T-helper 1 cell treated with Interleukin-12 subunit alpha and Interleukin-12 subunit beta and Interleukin-4 antibody, amounts not matched to agents 30 ng/mL and 1 ng/mL, for 36 hours (primary cell): ENCODE measurements around the gene GBP6. TPM values are rescaled to one million over a fixed set of nuclear protein-coding genes. Genes with fewer than 3 reads are reported as not detected.
"Not testable (repeated sequence)": the region's sequence is repeated elsewhere in the genome, so short reads cannot be mapped to it uniquely, and the experiment has no call there.

Source experiments
- intact Hi-C: fragments of 100-400 bp; cut with micrococcal nuclease; formaldehyde crosslinking; loops from one replicate; pipeline ENCODE4 v1.15.1; 2024
- total RNA-seq: library from RNA; stranded (reverse); gene quantifications from 2 replicates; pipeline ENCODE4 v1.2.3, GENCODE V29; 2022

The GBP6 gene, protein sequence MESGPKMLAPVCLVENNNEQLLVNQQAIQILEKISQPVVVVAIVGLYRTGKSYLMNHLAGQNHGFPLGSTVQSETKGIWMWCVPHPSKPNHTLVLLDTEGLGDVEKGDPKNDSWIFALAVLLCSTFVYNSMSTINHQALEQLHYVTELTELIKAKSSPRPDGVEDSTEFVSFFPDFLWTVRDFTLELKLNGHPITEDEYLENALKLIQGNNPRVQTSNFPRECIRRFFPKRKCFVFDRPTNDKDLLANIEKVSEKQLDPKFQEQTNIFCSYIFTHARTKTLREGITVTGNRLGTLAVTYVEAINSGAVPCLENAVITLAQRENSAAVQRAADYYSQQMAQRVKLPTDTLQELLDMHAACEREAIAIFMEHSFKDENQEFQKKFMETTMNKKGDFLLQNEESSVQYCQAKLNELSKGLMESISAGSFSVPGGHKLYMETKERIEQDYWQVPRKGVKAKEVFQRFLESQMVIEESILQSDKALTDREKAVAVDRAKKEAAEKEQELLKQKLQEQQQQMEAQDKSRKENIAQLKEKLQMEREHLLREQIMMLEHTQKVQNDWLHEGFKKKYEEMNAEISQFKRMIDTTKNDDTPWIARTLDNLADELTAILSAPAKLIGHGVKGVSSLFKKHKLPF
- total RNA-seq: 3.8 and 4.2 TPM in 2 replicates

DNA sequence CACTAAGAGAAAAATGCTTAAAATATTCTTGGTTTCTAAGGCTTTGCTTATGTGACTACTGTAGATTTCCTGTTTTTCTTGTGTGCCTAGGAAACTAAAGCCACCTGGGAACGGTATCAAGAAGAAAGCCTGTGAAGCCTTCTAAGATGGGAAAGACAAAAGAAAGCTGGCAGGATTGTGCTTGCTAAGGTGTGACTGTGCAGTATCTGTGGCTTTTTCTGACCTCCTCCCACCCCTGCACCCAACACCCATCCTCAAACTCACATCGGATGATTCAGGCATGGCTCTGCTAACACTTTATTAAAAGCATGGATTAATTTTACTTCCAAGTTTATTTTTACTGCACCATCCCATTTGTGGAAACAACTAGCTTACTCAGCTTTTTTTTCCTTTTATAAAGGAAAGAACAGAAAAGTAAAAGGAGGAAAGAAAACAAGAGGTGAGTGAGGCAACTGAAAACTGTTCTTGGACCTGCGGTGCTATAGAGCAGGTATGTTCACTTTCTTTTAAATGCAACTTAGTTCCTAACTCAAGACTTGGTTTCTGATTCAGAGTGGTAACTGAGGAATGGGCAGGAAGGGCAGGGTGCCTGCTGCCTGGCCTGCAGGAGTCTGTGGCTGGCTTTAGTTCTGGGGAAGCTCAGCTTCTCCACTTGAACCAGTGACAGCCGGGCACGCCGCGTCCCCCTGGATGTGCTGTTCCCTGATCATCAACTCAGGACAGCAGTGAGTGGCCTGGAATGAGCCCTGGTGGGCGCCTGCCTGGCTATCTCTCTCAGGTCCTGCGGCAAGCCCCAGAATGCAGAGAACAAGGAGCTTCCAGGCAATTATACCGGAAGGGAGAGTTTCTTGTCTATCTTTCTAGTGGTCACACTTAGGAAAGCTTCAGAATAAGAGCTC lies at the start of gene GBP6:
Gene GBP6 (plus strand): TSS at position 422 of the 899 bp plus-strand sequence. CDS start 4,493 bp downstream, outside the sequence.
- intact Hi-C loops: loop anchor here (1.0 to 5.0 kb wide), 7 partner anchors 15 to 243 kb away; partner anchors contain the start of gene GBP4

DNA sequence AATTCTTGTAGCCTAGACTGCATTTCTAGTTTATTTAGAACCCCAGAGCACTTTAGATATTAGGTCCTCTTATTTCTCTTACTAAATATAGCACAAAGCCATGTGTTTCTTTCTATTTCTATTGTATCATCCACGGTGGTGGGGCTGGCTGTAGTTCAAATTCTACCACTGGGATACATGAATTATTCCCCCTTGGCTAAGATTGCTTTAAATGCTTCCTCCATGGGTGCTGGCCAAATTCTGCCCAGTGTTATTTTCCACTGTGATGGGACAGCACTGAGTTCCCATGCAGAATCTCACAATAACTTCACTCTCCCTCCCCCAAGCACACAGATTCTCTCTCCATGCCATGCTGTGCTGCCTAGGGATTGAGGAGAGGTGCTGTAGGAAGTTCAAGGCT lies 41.5 kb upstream of the GBP6 start:
- intact Hi-C loops: no loop called here

DNA sequence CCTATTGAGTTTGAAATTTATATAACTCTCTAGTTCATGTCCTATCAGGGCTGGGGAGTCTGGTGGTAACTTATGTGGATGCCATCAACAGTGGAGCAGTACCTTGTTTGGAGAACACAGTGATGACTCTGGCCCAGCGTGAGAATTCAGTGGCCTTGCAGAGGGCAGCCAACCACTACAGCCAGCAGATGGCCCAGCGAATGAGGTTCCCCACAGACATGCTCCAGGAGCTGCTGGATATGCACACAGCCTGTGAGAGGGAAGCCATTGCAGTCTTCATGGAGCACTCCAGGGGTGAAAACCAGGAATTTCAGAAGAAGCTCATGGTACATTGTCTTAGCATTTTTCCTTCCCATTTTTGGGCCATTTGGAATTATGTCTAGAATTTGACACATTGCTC lies 32.0 kb upstream of the GBP6 start:
- intact Hi-C loops: no loop called here

DNA sequence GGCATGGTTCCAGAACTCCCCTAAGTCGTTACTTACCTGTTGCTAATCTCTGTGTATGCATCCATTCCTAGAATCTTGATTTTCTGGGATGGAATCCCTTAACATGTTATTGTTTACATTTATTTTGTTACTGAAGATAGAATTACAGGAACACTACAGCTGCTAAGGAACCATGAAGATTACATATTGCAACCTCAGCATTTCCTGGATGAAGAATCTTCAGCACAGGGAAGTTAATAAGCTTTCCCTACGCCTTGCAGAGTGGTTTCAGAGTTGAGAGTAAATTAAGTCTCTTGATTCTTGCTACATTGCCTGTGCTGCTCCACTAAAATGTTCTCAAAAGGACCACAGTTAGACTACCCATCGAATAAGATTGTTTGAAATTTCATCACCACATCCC lies 31.4 kb upstream of the GBP6 start:
- intact Hi-C loops: no loop called here

DNA sequence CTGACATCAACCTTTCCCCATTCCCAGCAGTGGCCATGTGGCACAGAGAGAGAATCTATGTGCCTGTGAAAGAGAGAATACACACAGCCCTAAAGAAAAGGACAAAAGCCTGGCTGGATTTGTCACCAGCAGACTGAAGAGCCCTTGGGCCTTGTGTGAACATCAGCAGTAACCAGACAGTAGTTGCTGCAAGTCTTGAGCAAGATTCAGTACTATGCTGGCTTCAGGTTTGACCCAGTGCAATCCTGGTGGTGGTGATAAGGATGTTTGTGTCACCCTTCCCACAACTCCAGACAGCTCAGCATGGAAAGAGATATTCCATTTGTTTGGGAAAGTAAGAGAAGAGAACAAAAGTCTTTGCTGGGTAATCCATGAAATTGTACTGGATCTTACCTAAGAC lies 28.4 kb upstream of the GBP6 start:
- intact Hi-C loops: no loop called here

DNA sequence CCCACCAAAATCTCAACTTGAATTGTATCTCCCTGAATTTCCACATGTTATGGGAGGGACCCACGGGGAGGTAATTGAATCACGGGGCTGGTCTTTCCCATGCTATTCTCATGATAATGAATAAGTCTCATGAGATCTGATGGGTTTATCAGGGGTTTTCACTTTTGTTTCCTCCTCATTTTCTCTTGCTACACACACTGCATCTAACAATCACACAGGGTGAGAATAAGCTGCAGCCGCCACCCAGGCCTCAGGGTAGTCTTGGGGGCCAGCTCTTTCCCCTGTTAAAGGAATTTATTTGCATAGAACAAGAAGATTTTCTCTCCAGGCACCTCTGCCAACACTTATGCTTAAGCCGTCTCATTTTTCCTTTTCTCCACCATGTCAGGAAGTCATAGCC lies 26.0 kb upstream of the GBP6 start:
- intact Hi-C loops: no loop called here

DNA sequence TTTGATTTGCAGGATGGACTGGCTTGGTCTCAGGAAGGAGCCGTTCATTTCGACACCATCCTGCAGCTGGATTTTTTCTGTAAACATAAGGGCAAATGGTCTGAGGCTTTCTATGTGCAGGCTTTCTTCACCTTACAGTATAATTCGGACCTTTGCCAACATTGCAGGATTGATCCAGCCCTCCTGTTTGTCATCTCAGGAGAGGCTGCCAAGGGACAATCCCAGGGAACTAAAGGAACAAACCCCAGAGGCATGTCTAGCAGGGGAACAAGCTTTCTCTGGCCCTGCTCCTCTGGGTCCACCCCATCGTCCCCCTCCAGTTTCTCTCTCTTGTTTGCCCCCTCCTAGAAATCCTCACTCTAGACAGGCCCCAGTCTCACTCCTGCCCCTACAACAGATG lies 24.8 kb upstream of the GBP6 start:
- intact Hi-C loops: no loop called here

DNA sequence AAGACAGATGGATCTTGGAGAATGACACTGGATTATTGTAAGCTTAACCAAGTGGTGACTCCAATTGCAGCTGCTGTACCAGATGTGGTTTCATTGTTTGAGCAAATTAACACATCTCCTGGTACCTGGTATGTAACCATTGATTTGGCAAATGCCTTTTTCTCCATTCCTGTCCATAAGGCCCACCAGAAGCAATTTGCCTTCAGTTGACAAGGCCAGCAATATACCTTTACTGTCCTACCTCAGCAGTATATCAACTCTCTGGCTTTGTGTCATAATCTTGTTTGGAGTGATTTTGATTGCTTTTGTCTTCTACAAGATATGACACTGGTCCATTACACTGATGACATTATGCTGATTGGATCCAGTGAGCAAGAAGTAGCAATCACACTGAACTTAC lies 18.4 kb upstream of the GBP6 start:
- intact Hi-C loops: not testable (repeated sequence)

DNA sequence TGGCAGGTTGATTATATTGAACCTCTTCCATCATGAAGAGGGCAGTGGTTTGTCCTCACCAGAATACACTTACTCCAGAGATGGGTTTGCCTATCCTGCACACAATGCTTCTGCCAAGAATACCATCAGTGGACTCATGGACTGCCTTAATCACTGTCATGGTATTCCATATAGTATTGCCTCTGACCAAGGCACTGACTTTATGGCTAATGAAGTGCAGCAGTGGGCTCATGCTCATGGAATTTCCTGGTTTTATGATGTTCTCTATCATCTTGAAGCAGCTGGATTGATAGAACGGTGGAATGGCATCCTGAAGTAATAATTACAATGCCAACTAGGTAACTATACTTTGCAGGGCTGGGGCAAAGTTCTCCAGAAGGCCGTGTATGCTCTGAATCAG lies 16.6 kb upstream of the GBP6 start:
- intact Hi-C loops: no loop called here

DNA sequence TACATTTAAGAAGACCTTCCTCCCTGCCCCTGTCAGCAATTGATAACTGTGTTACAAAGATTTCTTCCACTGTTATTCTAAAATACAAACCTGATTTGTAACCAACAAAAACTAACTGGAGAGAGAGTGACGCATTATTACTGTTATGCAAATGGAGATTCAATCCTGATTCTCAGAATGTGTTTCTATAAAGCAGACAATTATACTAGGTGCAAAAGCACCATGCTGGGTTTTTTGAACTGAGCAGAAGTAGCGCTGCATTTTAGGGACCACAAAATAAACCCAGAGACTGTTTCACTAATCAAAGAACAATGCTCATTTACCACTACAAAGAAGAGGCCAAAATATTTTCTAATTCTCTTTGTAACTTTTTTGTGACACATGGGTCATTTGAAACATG lies 13.6 kb upstream of the GBP6 start:
- intact Hi-C loops: no loop called here

DNA sequence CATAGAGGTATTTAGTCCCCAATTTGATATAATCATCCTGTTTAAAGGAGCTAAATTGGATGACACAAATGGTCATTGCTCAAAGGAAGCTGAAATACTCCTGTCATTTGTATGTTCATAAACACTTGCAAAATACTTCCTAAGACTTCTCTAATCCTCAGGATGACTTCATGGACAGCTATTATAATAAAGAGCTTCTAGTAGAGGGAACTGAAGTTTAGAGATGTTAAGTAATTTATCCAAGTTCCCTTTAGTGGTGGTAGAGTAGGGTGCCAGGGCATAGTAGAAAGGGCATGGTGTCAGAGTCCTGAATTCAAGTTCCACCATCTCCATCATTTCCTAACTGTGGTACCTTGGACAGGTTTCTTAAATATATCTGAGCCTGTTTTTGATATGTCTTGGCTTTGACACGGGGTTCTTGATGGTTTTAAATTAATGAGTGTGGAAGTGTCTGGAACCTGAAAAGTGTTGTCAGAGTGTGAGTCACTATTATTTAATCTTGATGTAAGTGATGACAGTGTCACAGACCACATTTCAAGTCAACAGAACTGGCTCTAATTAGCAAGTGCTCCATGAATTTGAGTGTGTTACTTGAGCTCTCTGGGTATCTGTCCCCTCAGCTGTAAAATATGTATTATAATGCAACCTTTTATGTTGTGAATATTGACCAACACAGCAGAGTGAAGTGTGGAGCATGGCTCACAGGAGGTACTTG lies 12.1 kb upstream of the GBP6 start:
- intact Hi-C loops: no loop called here

DNA sequence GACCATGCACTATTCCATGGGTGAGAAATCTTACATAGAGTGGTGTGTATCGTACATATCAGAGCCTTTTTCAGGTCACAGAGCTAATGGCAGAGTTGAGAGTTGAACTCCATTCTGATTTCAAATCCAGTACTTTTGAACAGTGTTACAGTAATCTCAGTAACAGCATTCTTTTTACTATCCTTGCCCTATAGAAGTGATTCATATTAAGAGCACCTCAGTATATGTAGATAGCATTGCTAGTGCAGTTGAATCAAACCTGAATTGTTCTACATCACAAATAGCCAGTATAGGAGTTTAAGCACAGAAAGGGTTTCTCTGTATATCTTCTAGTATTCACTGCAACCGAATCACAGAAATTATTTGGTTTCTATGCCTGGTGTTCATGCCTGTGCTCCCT lies 11.4 kb upstream of the GBP6 start:
- intact Hi-C loops: no loop called here

DNA sequence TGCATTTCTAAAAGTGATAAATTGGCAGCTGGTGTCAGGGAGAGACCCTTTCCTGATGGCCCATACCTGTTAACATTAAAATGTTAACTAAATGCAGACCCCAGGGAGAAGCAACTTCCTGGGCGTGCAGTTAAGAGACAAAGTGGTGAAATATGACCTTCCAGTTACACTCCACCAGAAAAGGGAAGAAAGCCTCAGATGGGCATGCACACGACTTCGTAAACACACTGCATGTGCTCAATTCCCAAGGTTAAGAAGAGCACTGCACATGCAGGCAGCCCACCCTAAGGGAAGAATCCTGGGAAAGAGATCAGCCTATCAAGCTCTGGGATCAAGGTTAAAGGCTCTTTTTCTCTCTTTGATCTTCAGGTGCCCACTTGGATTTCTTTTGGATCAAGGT lies 9.7 kb upstream of the GBP6 start:
- intact Hi-C loops: no loop called here

DNA sequence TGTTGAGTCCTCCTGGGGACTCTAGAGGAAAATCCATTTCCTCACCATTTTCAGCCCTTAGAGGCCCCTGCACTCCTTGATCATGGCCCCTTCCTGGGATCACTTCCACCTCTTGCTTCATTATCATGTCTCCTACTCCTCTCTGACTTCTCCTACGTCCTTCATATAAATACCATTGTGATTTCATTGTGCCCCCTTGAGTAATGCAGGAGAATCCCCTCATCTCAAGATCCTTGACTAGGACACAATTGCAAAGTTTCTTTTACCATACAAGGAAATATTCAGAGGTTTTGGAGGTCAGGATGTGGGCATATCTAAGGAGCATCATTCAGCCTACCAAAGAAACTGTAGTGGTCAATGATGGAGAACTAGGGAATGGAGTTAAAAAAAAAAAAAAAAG lies 8.8 kb upstream of the GBP6 start:
- intact Hi-C loops: no loop called here

DNA sequence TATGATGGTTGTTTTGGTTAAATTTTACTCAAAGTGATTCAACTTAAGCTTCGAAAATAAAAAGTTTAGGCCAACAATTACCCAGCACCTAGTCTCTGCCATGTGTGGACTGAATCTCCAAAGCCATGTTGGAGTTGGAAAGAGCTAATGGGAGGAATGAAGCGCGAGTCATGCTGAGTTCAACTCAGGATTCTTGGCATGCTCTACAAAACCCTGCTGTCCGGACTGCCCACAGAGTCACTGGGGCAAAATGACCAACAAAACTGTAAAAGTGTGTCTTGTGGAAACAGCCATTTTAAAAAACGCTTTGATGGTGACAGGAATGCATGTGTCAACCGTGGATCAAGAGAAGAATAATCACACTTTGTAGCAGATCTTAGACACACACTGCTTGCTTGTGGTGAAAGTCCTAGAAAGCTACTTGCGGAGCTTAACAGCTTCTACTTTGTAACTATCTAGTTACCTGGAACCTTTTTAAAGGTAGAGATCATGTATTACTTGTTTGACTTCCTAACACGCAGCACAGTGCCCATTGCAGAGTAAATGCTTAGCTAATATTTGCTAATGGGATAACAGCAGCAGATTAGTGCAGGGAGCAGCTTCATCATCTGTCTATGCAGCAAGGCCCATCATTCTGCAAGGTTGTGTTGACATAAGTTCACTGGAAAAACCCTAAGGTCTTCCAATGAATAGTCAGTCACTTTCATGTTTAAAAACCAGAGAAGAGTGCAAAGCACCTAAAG lies 7.0 kb upstream of the GBP6 start:
- intact Hi-C loops: no loop called here

DNA sequence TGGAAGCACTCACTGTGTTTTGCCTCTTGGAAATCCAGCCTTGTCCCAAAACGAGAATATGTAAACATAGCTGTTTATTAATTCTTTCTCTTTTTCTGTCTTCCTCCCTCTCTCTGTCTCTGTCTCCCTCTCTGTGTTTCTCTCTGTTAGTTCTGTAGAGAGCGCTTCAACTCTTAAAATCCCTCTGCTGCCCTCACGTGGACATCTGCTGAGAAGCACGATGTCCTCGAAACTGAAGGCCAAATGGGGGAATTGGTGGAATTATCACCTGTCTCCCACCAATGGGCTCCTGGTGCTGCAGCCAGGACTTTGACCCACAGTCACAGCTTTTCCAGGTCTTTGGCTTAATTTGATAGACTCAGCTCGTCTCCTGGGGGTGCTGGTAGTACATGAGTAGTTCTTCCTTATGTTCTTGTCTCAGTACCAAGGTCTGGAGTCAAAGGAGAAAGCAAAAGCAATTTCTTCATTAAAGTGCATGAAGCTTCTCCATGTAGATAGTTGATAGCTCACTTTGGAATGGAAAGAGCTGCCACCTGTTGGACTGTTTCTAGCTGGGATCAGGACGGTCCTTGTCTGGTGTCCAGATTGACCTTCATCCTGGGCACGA lies 5.5 kb upstream of the GBP6 start:
- intact Hi-C loops: loop anchor here (1.0 to 2.0 kb wide), 12 partner anchors 48 to 468 kb away; partner anchors contain the start of genes GBP1, GBP2, GBP4 and GBP5

DNA sequence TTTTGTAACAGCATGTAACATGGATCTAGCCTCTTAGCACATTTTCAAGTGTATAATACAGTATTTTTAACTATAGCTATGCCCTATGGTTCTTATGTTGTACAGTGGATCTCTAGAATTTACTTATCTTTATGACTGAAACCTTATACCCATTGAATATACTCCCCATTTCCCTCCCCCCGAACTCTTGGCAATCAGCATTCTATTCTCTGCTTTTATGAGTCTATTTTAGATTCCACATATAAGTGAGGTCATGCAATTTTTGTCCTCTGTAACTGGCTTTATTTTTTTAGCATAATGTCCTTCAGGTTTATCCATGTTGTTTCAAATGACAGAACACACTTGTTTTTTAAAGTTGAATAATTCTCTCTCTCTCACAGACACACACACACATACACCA lies 3.1 kb upstream of the GBP6 start:
- intact Hi-C loops: loop anchor here (5.0 kb wide), 1 partner anchor 247 kb away; no protein-coding TSS in a partner anchor

DNA sequence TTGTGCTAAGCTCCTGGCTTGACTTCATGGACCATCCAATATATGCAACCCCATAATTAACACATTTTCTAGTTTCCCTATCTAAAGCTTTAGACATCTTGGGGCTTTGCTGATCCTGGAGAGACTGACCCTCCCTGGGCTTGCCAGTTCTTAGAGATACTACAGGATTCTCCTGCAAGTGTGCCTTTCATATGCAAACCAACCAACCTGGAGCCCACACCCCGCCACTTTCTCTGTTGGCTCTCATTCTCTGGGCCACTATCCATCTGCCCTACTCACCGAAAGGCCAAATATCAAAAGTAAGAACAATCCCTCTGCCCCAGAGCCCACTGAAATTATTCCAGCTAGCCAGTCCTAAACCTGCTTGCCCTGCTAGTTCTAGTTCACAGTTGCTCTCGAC lies 2.2 kb upstream of the GBP6 start:
- intact Hi-C loops: loop anchor here (2.0 to 5.0 kb wide), 2 partner anchors 17 to 246 kb away; no protein-coding TSS in a partner anchor

DNA sequence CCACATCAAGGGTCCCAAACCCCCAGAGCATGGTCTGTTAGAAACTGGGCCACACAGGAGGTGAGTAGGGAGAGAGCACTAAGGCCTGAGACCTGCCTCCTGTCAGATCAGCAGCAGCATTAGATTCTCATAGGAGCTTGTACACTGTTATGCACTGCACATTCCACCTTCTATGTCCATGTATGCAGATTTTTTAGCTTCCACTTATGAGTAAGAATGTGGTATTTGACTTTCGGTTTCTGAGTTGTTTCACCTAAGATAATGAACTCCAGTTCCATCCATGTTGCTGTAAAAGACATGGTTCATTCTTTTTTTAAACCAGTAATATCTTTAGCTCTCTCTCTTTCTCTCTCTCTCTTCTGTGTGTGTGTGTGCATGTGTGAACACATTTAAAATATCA lies 663 bp upstream of the GBP6 start:
- intact Hi-C loops: loop anchor here (1.0 to 5.0 kb wide), 7 partner anchors 16 to 244 kb away; partner anchors contain the start of gene GBP4
